IMR-90 (cell line): ENCODE results near the gene POLR2C. TPM values are rescaled to one million over a fixed set of nuclear protein-coding genes. Genes with fewer than 3 reads are reported as not detected.

Source experiments
- ATAC-seq: fragments of 200-7000 bp; cut with Tn5 transposase; 2 replicates; pipeline ENCODE4 v1.9.1; 2020; ENCODE audit warnings: low read depth, mild to moderate bottlenecking, moderate library complexity
- BruUV-seq: library from RNA; stranded (reverse); fragments of 400-500 nt; replicated peaks from 2 replicates; lab custom pipeline; 2021; lab: Mats Ljungman, UMichigan
- CTCF ChIA-PET: fragments of 300-600 bp; formaldehyde crosslinking; extraction: SDS; loops from one replicate; lab custom pipeline; 2021; ENCODE audit warnings: antibody characterized with exemption; lab: Yijun Ruan, JAX
- POLR2A ChIA-PET: fragments of 300-600 bp; sonication (Branson Sonifier 250); formaldehyde crosslinking; loops from one replicate; lab custom pipeline; 2022; ENCODE audit warnings: antibody characterized with exemption; ENCODE audit not compliant: unreplicated experiment; lab: Charles Lee
- DNase-seq: peaks from one replicate; pipeline ENCODE4 v3.0.0; 2013
- H2AFZ ChIP-seq: replicated peaks from 2 replicates; pipeline ENCODE3; 2013; ENCODE audit warnings: low read length, mild to moderate bottlenecking; ENCODE audit not compliant: poor library complexity
- H2AK5ac ChIP-seq: 2 replicates; pipeline ENCODE4 v1.6.1; 2013; ENCODE audit warnings: low read depth, low read length, inconsistent platforms
- H2AK9ac ChIP-seq: replicated peaks from 2 replicates; pipeline ENCODE3; 2013; ENCODE audit warnings: mild to moderate bottlenecking, low read depth, low read length, moderate library complexity; ENCODE audit not compliant: poor library complexity
- H2BK120ac ChIP-seq: 2 replicates; pipeline ENCODE4 v1.6.1; 2013; ENCODE audit warnings: low read depth, low read length, inconsistent platforms
- H2BK15ac ChIP-seq: 3 replicates; pipeline ENCODE4 v1.6.1; 2013; ENCODE audit warnings: low read depth, low read length, inconsistent platforms
- H2BK20ac ChIP-seq: 2 replicates; pipeline ENCODE4 v1.6.1; 2013; ENCODE audit warnings: low read depth, mild to moderate bottlenecking, inconsistent platforms, low read length, moderate library complexity
- H2BK5ac ChIP-seq: 2 replicates; pipeline ENCODE4 v1.6.1; 2013; ENCODE audit warnings: mild to moderate bottlenecking, low read depth, low read length, inconsistent platforms; ENCODE audit not compliant: poor library complexity, severe bottlenecking
- H3K14ac ChIP-seq: replicated peaks from 2 replicates; pipeline ENCODE4 v1.6.1; 2013; ENCODE audit warnings: low read depth, low read length, inconsistent platforms
- H3K18ac ChIP-seq: 2 replicates; pipeline ENCODE4 v1.6.1; 2013; ENCODE audit warnings: low read depth, low read length, control low read depth
- H3K23ac ChIP-seq: 2 replicates; pipeline ENCODE4 v1.6.1; 2013; ENCODE audit warnings: low read depth, low read length, inconsistent platforms
- H3K27ac ChIP-seq: 2 replicates; pipeline ENCODE4 v1.5.1; 2013; ENCODE audit warnings: mild to moderate bottlenecking, control low read depth, low read length; ENCODE audit not compliant: insufficient read depth
- H3K27me3 ChIP-seq: 2 replicates; pipeline ENCODE4 v1.6.1; 2013; ENCODE audit warnings: low read length; ENCODE audit not compliant: control insufficient read depth, insufficient read depth
- H3K36me3 ChIP-seq: 2 replicates; pipeline ENCODE4 v1.6.1; 2013; ENCODE audit warnings: low read length, mixed read lengths; ENCODE audit not compliant: control insufficient read depth, insufficient read depth
- H3K4ac ChIP-seq: 2 replicates; pipeline ENCODE4 v1.6.1; 2013; ENCODE audit warnings: low read depth, low read length, inconsistent platforms
- H3K4me1 ChIP-seq: 2 replicates; pipeline ENCODE4 v1.6.1; 2013; ENCODE audit warnings: low read length, mixed read lengths; ENCODE audit not compliant: control insufficient read depth, insufficient read depth
- H3K4me2 ChIP-seq: 2 replicates; pipeline ENCODE4 v1.6.1; 2013; ENCODE audit warnings: low read depth, mild to moderate bottlenecking, control low read depth, low read length, moderate library complexity
- H3K4me3 ChIP-seq: 2 replicates; pipeline ENCODE4 v1.5.1; 2013; ENCODE audit warnings: low read depth, mild to moderate bottlenecking, control low read depth, low read length, moderate library complexity; ENCODE audit not compliant: insufficient read depth
- H3K56ac ChIP-seq: 2 replicates; pipeline ENCODE4 v1.6.1; 2013; ENCODE audit warnings: low read length, inconsistent platforms; ENCODE audit not compliant: insufficient read depth; ENCODE audit errors: extremely low read depth
- H3K79me1 ChIP-seq, 2 experiments: 2 replicates each; pipeline ENCODE4 v1.6.1; 2013; ENCODE audit warnings: low read length in 2 of 2, inconsistent platforms in 1 of 2, low read depth in 1 of 2
- H3K9ac ChIP-seq: 2 replicates; pipeline ENCODE4 v1.6.1; 2013; ENCODE audit warnings: low read depth, low read length, control low read depth
- H3K9me1 ChIP-seq: 2 replicates; pipeline ENCODE4 v1.6.1; 2013; ENCODE audit warnings: low read length, inconsistent platforms; ENCODE audit not compliant: insufficient read depth
- H3K9me3 ChIP-seq: 2 replicates; pipeline ENCODE4 v1.6.1; 2013; ENCODE audit warnings: low read length; ENCODE audit not compliant: control insufficient read depth, insufficient read depth
- H4K20me1 ChIP-seq: 2 replicates; pipeline ENCODE4 v1.6.1; 2013; ENCODE audit warnings: low read length, inconsistent platforms; ENCODE audit not compliant: insufficient read depth
- H4K5ac ChIP-seq: 2 replicates; pipeline ENCODE4 v1.6.1; 2013; ENCODE audit warnings: mild to moderate bottlenecking, low read depth, low read length, control low read depth
- H4K8ac ChIP-seq, 2 experiments: 2 replicates each; pipeline ENCODE4 v1.6.1; 2013; ENCODE audit warnings: low read depth in 2 of 2, low read length in 2 of 2, control low read depth in 1 of 2, inconsistent platforms in 1 of 2
- H4K91ac ChIP-seq: 2 replicates; pipeline ENCODE4 v1.6.1; 2013; ENCODE audit warnings: low read depth, low read length, inconsistent platforms; ENCODE audit not compliant: insufficient read depth
- BHLHE40 ChIP-seq: fragments of 150-350 bp; IDR thresholded peaks from 2 replicates; pipeline ENCODE4 v1.6.1; 2016; ENCODE audit warnings: mild to moderate bottlenecking, low read depth, low read length
- CEBPB ChIP-seq: IDR thresholded peaks from 2 replicates; pipeline ENCODE4 v1.6.1; 2012; ENCODE audit warnings: low read depth, low read length, improper control_type of control experiment
- CHD1 ChIP-seq: IDR thresholded peaks from 2 replicates; pipeline ENCODE4 v1.6.1; 2012; ENCODE audit warnings: low read depth, low read length, improper control_type of control experiment
- CTCF ChIP-seq: conservative IDR thresholded peaks from 2 replicates; pipeline ENCODE4 v1.5.1; 2012; ENCODE audit warnings: mild to moderate bottlenecking, low read depth, low read length, improper control_type of control experiment
- ELK1 ChIP-seq: fragments of 150-350 bp; IDR thresholded peaks from 2 replicates; pipeline ENCODE4 v1.6.1; 2016; ENCODE audit warnings: low read depth, mild to moderate bottlenecking, low read length, moderate library complexity, borderline replicate concordance
- FOS ChIP-seq: fragments of 150-350 bp; IDR thresholded peaks from 2 replicates; pipeline ENCODE4 v1.6.1; 2016; ENCODE audit warnings: low read depth, low read length
- MAFK ChIP-seq: IDR thresholded peaks from 2 replicates; pipeline ENCODE4 v1.6.1; 2012; ENCODE audit warnings: low read depth, low read length, improper control_type of control experiment
- MAZ ChIP-seq: IDR thresholded peaks from 2 replicates; pipeline ENCODE4 v1.6.1; 2012; ENCODE audit warnings: low read depth, mild to moderate bottlenecking, low read length, improper control_type of control experiment, moderate library complexity, borderline replicate concordance
- MXI1 ChIP-seq: IDR thresholded peaks from 2 replicates; pipeline ENCODE4 v1.6.1; 2012; ENCODE audit warnings: low read depth, mild to moderate bottlenecking, low read length, moderate library complexity, borderline replicate concordance
- NFE2L2 ChIP-seq: fragments of 150-350 bp; IDR thresholded peaks from 2 replicates; pipeline ENCODE4 v1.6.1; 2016; ENCODE audit warnings: low read depth, mild to moderate bottlenecking, low read length
- POLR2A ChIP-seq: IDR thresholded peaks from 2 replicates; pipeline ENCODE4 v1.6.1; 2012; ENCODE audit warnings: mild to moderate bottlenecking, low read depth, low read length
- RAD21 ChIP-seq: IDR thresholded peaks from 2 replicates; pipeline ENCODE4 v1.6.1; 2012; ENCODE audit warnings: low read length, improper control_type of control experiment
- RCOR1 ChIP-seq: IDR thresholded peaks from 2 replicates; pipeline ENCODE4 v1.6.1; 2012; ENCODE audit warnings: mild to moderate bottlenecking, low read length, improper control_type of control experiment; ENCODE audit not compliant: insufficient replicate concordance
- RFX5 ChIP-seq: IDR thresholded peaks from 2 replicates; pipeline ENCODE4 v1.8.0; 2012; ENCODE audit warnings: low read depth, mild to moderate bottlenecking, low read length, moderate library complexity
- SMC3 ChIP-seq: fragments of 150-350 bp; IDR thresholded peaks from 2 replicates; pipeline ENCODE4 v1.6.1; 2016; ENCODE audit warnings: low read depth, mild to moderate bottlenecking, antibody characterized with exemption, low read length, moderate library complexity
- USF2 ChIP-seq: fragments of 150-350 bp; IDR thresholded peaks from 2 replicates; pipeline ENCODE4 v1.6.1; 2017; ENCODE audit warnings: mild to moderate bottlenecking, antibody characterized with exemption, low read length, low read depth
- whole genome bisulfite sequencing, 2 experiments: methylation state at CpG; one replicate each; pipeline versions ENCODE4 v1.1.5 to v1.1.7; 2013; ENCODE audit warnings: missing lambda C conversion rate in 2 of 2; ENCODE audit not compliant: insufficient read length in 1 of 2; ENCODE audit errors: extremely low coverage in 2 of 2; 5-methylcytosine and 5-hydroxymethylcytosine counted together
- dilution Hi-C: fragments of 300-500 bp; cut with HindIII; formaldehyde crosslinking; loops from one replicate; pipeline ENCODE4 v1.14.3; 2018; ENCODE audit warnings: low sequenced_read_pairs; ENCODE audit not compliant: unreplicated experiment
- in situ Hi-C: fragments of 300-500 bp; cut with MboI; formaldehyde crosslinking; loops from 3 replicates; pipeline ENCODE4 v1.14.3; 2019; ENCODE audit warnings: low sequenced_read_pairs, inconsistent platforms, mixed read lengths
- intact Hi-C: fragments of 100-400 bp; cut with micrococcal nuclease; formaldehyde crosslinking; loops from 2 replicates; pipeline ENCODE4 v1.10.0; 2022
- polyA plus RNA-seq, 3 experiments: library from polyadenylated mRNA; depleted of rRNA; stranded (reverse); fragments of >200 nt; gene quantifications; 2 replicates each; pipeline ENCODE4 v1.2.3, GENCODE V29; 2012; ENCODE audit warnings: low replicate concordance in 1 of 3
- total RNA-seq: library from RNA; depleted of rRNA; stranded (reverse); fragments of >200 nt; gene quantifications from 2 replicates; pipeline ENCODE4 v1.2.3, GENCODE V29; 2012

Gene POLR2C
- total and polyA plus RNA-seq, 2 of the 4 experiments (the other 2 are of a cell fraction): 137 to 340 TPM

GRCh38 chr16:57512296-57513001 lies 50.0 kb downstream of the POLR2C start:
- POLR2A ChIA-PET: no interaction called here
- TF ChIP-seq POLR2A: no peak
- no peak for TF ChIP-seq FOS
- TF ChIP-seq MAZ: no peak
- TF ChIP-seq NFE2L2: no peak
- TF ChIP-seq ELK1: no peak
- no peak for TF ChIP-seq BHLHE40
- TF ChIP-seq SMC3: no peak
- no peak for TF ChIP-seq RFX5
- TF ChIP-seq CEBPB: no peak
- no peak for TF ChIP-seq USF2
- no peak for TF ChIP-seq CTCF
- TF ChIP-seq MXI1: no peak
- TF ChIP-seq RCOR1: no peak
- TF ChIP-seq CHD1: no peak
- TF ChIP-seq MAFK: no peak
- no peak for TF ChIP-seq RAD21
- dilution Hi-C loops: no loop called here
- Histone ChIP-seq H3K27ac (no peak overlapping the region), H3K36me3 (peaks cover 10% of the 10 kb centered on the region), H2BK15ac (no peak overlapping the region), H3K9me1 (peaks cover 6% of the 10 kb centered on the region; the same call in 1 of the 2 replicates), H3K56ac (no peak overlapping the region), H3K9me3 (no peaks in the 10 kb centered on the region), H4K5ac (no peak overlapping the region), H2BK20ac (no peak overlapping the region), H2AFZ (no peak overlapping the region), H3K79me1 (no peaks in the 10 kb centered on the region), H2AK5ac (no peak overlapping the region), H4K91ac (no peak overlapping the region), H4K20me1 (no peaks in the 10 kb centered on the region), H3K27me3 (peaks cover 16% of the 10 kb centered on the region; the same call in 1 of the 2 replicates), H3K18ac (no peak overlapping the region), H2BK5ac (no peak overlapping the region), H3K23ac (no peak overlapping the region), H3K4ac (no peak overlapping the region), H3K4me2 (no peak overlapping the region), H2BK120ac (no peak overlapping the region), H3K4me1 (no peaks in the 10 kb centered on the region), H3K4me3 (no peak overlapping the region), H2AK9ac (no peak overlapping the region), H3K9ac (no peak overlapping the region), H4K8ac (no peak overlapping the region), H3K14ac (no peak overlapping the region)
- BruUV-seq: no TSS peak
- 70% methylated on average over 2 of the region's 23 CpGs; no CpG with 5 or more reads in 1 of the 2 experiments for WGBS, 2 experiments
- CTCF ChIA-PET: no interaction called here
- DNase-seq (no peak), ATAC-seq (no peak)
- in situ Hi-C loops: no loop called here
- intact Hi-C loops: no loop called here
